Parathyroid adenoma (tissue), 2 donors: ENCODE results near the gene RSU1.
A peak's percentile ranks its signal among the peaks of the same experiment; 100 is the strongest.

Source experiments
- H2AFZ ChIP-seq: fragments of 300-600 bp; sonication (generic); one replicate; pipeline ENCODE4 v1.7.0; 2017; ENCODE audit warnings: antibody characterized with exemption, mild to moderate bottlenecking
- H3K27ac ChIP-seq: fragments of 300-600 bp; sonication (generic); one replicate; pipeline ENCODE4 v1.7.0; 2017
- H3K27me3 ChIP-seq: fragments of 300-600 bp; sonication (generic); one replicate; pipeline ENCODE4 v1.7.0; 2017; ENCODE audit warnings: low read length; ENCODE audit not compliant: control insufficient read depth, insufficient read depth
- H3K36me3 ChIP-seq: fragments of 300-600 bp; sonication (generic); one replicate; pipeline ENCODE4 v1.7.0; 2017; ENCODE audit warnings: low read length; ENCODE audit not compliant: control insufficient read depth, insufficient read depth
- H3K4me1 ChIP-seq: fragments of 300-600 bp; sonication (generic); one replicate; pipeline ENCODE4 v1.7.0; 2017; ENCODE audit warnings: control low read depth
- H3K4me2 ChIP-seq: fragments of 300-600 bp; sonication (generic); one replicate; pipeline ENCODE4 v1.7.0; 2017; ENCODE audit warnings: low read length
- H3K4me3 ChIP-seq: fragments of 300-600 bp; sonication (generic); one replicate; pipeline ENCODE4 v1.7.0; 2017; ENCODE audit warnings: low read depth, low read length
- H3K79me2 ChIP-seq: fragments of 300-600 bp; sonication (generic); one replicate; pipeline ENCODE4 v1.7.0; 2017; ENCODE audit warnings: control low read depth
- H3K9ac ChIP-seq: fragments of 300-600 bp; sonication (generic); one replicate; pipeline ENCODE4 v1.7.0; 2017; ENCODE audit warnings: mild to moderate bottlenecking
- H3K9me3 ChIP-seq: fragments of 300-600 bp; sonication (generic); one replicate; pipeline ENCODE4 v1.7.0; 2017; ENCODE audit warnings: low read length; ENCODE audit not compliant: control insufficient read depth
- CTCF ChIP-seq: fragments of 300-600 bp; sonication (generic); IDR thresholded peaks from one replicate; pipeline ENCODE4 v1.7.0; 2017; ENCODE audit warnings: antibody characterized with exemption, mild to moderate bottlenecking
- donor health status: primary hyperparathyroidism.

Gene RSU1

GRCh38 chr10:16817125-16818019 is at the start of gene RSU1:
Gene RSU1, minus strand, starts transcription at chr10:16817424. Its CDS starts 343 bp downstream, at chr10:16817081.
- Histone ChIP-seq H3K4me1 (peaks cover 5% of the 10 kb centered on the region), H3K4me3 (peak within 1 kb of the TSS; percentile 91)

GRCh38 chr10:16866541-16867275 is 49.5 kb upstream of the RSU1 start:
- H3K4me2 ChIP-seq, result no peak overlapping the region
- no peak overlapping the region for H3K4me3 ChIP-seq
- no peaks in the 10 kb centered on the region for H3K36me3 ChIP-seq
- no peaks in the 10 kb centered on the region for H3K4me1 ChIP-seq
- H3K9ac ChIP-seq, result no peak overlapping the region
- H2AFZ ChIP-seq, result no peak overlapping the region
- no peak for TF ChIP-seq CTCF
- no peaks in the 10 kb centered on the region for H3K9me3 ChIP-seq
- H3K27me3 ChIP-seq, result no peaks in the 10 kb centered on the region
- H3K79me2 ChIP-seq, result no peaks in the 10 kb centered on the region
- H3K27ac ChIP-seq, result no peak overlapping the region

More at GRCh38 chr10:16817125-16818019, at the start of gene RSU1:
- H2AFZ ChIP-seq, result peak within 1 kb of the TSS; percentile 82
- peak within 1 kb of the TSS; percentile 98 for H3K4me2 ChIP-seq
- H3K27me3 ChIP-seq, result no peaks in the 10 kb centered on the region
- peak within 1 kb of the TSS; percentile 91 for H3K27ac ChIP-seq
- H3K79me2 ChIP-seq, result peaks cover 13% of the 10 kb centered on the region
- H3K9me3 ChIP-seq, result no peaks in the 10 kb centered on the region
- no peak for TF ChIP-seq CTCF
- no peak within 1 kb of the TSS for H3K9ac ChIP-seq
- no peaks in the 10 kb centered on the region for H3K36me3 ChIP-seq

GRCh38 chr10:16865766-16866165 is 48.5 kb upstream of the RSU1 start:
- no peak for TF ChIP-seq CTCF
- Histone ChIP-seq H3K79me2 (no peaks in the 10 kb centered on the region), H3K27ac (no peak overlapping the region)

GRCh38 chr10:16863766-16864165 is 46.5 kb upstream of the RSU1 start:
- Histone ChIP-seq H3K9me3 (no peaks in the 10 kb centered on the region), H2AFZ (no peak overlapping the region)
- TF ChIP-seq CTCF, result no peak

More at GRCh38 chr10:16865766-16866165, 48.5 kb upstream of the RSU1 start:
- Histone ChIP-seq H3K36me3 (no peaks in the 10 kb centered on the region), H3K4me1 (no peaks in the 10 kb centered on the region), H3K9me3 (no peaks in the 10 kb centered on the region), H3K4me2 (no peak overlapping the region), H3K4me3 (no peak overlapping the region), H2AFZ (no peak overlapping the region), H3K27me3 (no peaks in the 10 kb centered on the region), H3K9ac (no peak overlapping the region)

More at GRCh38 chr10:16863766-16864165, 46.5 kb upstream of the RSU1 start:
- H3K79me2 ChIP-seq, result no peaks in the 10 kb centered on the region
- no peaks in the 10 kb centered on the region for H3K4me1 ChIP-seq
- no peak overlapping the region for H3K9ac ChIP-seq
- no peak overlapping the region for H3K27ac ChIP-seq
- H3K4me2 ChIP-seq, result no peak overlapping the region
- H3K4me3 ChIP-seq, result no peak overlapping the region
- H3K27me3 ChIP-seq, result no peaks in the 10 kb centered on the region
- H3K36me3 ChIP-seq, result no peaks in the 10 kb centered on the region
